Amygdala (tissue), 56 donors: ENCODE results near the gene ZNF554.
A peak's percentile ranks its signal among the peaks of the same experiment; 100 is the strongest.

Experiments
- DNase-seq, 56 donors: peaks; one replicate each; lab custom pipeline; 2025; lab: John Stamatoyannopoulos, UW

The ZNF554 gene

DNA sequence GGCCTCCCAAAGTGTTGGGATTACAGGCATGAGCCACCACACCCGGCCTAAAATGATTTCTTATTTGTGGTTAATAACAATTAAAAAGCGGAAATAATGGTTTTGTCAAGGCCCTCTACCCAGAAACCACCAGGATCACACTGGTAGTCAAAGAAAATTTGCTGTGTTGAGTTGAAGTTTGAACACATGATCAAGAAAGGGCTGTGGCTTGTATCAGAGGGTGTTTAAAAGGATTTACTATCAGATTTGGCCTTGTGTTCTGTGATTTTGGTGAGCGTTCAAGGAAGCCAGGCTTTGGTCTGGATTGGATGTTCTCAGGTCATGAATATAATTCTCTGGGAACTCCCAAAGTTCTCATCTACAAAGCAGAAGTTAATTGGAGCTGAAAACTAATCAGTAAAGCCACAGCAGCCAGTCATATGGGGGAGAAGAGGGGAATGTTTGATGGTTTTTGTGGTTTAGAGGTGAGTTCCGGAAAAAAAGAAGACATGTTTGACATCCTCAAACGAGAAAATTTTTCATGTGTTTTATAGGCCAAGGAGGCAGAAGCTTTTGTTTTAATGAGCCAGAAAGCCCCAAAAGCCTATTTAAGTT is 36.9 kb downstream of the ZNF554 start:
- DNase-seq: no peak

DNA sequence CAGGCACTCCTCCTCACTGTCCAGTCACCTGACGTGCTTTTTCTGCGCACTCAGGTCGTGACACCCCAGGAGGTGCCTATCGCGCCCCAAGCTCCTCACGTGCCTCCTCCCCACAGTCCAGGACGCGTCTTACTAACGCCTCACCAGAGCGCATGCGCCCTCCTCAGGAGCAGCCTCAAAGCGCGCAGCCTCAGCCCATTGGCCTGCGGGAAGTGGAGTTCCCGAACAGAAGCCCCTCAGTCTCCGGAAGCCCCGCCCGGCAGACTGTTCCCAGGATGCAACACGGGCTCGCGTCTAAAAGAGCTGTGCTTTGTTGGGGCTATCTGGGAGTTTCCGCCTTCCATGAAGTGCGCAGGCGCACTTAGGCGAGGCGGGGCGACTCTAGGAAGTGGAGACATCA is 39.2 kb downstream of the ZNF554 start:
- DNase-seq: no peak

DNA sequence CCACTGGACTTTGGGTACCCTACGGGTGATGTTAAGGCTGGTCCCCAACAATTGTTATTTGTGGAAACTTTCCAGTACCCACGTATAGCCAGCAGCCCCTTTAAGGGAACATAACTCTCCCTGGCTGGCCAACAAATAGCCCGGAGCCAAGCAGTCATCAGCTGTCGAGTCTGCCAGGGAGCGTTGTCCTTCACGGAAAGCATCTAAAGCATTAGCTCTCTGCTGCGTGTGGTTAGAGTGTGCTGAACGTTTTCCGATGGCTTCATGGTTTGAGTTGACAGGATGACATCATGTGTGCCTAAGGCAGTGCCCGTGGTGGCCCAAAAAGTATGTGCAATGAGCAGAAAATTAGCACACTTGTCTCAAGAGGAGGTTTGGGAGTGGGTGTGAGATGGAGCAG is 44.1 kb downstream of the ZNF554 start:
- DNase-seq: no peak

DNA sequence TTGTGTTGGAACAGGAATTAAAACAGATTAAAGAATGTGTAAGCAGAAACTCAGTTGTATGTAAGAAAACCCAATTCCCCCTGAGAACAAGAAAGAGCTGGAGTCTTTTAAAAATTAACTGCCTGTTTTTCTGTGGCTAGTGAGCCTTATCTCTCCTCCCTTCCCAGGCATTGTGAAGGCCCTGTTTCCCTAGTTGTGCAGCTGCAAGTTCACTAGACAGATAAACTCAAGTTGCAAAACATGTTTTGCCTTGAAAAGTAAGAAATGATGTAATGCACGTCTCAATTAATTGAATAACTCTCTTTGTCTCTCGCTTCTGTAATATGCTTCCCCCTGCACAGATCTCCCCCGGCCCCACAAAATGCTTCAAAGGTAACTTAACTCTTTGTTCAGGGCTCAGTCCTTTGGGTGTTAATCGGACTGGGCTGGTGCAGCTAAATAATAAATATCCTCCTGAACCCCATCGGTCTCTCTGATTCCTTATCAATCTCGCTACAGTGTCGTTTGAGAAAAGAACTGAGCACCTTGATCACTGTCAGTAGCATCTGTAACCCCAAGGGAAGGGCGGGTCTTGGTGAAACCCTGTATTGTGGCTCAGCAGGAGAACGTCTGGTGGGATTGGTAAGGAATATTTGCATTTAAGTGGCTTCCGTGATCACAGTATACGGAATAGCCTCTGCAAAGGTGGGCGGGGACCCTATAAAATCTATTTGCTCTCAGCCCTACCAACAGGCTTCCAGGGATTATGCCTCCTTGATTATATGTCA is 45.8 kb downstream of the ZNF554 start:
- DNase-seq: no peak

DNA sequence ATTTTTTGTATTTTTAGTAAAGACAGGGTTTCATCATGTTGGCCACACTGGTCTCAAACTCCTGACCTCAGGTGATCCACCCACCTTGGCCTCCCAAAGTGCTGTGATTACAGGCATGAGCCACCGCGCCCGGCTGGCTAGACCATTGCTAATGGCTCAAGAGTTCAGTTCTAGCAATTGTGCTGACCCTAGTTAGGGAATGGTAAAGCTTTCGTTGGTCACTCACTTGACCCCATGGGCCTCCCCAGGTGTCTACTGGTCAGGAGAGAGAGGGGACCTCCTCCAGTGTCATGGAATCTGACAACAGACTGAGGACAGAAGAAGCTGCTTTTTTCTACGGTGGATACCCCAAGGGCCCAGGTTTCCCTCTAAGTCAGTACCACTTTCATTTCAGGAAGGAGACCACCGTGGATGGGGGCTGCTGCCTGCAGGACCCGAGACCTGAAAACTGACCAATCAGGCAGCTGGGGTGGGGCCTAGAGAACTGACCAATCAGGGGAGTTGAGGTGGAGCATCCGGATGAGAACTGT is 46.9 kb downstream of the ZNF554 start:
- DNase-seq: no peak

DNA sequence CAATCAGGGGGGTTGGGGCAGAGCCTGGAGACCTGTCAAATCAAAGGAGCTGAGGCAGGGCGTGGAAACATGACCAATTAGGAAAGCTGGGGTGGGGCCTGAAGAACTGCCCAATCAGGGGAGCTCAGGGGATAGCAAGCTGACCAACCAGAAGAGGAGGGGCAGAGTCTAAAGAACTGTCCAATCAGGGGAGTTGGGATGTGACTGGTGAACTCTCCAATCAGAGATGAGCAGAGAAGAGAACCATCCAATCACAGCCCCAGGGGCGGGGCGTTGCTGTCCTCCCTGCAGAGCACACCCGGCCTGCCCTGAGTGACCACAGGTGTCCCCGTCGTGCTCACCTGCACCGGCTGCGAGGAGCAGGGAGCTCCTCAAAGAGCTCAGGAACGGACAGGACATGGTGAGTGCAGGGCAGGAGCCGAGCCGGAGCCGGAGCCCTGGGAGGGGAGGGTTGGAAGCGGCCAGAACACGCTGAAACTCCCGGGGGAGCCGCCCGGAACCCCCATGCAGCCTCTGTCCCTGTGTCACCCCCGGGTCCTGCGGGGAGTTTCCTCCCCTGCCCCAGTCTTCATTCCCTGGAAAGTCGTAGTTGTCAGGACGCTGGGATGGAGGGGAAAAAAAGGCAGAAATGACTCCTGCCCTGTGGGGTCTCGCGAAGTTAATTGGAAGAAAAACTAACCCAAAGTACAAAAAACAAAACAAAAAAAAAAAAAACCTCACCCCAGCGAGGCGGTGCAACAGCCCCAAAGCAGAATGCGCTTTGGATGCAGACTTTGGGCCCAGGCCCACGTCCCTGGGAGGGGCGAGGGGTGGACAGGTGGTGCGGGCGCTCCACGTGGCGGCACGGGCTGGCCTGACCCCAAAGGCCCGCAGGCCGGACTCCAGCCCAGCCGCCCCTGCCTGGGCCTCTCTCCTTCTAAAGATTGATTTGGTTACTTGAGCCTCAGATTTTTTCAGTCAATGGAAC is 47.6 kb downstream of the ZNF554 start, which contains the start of gene ZNF556:
TSS of gene ZNF556 (plus strand) at position 311 of the 967 bp plus-strand sequence. CDS start at position 398, 87 bp downstream.
- DNase-seq: peak in 24 of 56 donors; percentile 1 to 73 (median 25)

DNA sequence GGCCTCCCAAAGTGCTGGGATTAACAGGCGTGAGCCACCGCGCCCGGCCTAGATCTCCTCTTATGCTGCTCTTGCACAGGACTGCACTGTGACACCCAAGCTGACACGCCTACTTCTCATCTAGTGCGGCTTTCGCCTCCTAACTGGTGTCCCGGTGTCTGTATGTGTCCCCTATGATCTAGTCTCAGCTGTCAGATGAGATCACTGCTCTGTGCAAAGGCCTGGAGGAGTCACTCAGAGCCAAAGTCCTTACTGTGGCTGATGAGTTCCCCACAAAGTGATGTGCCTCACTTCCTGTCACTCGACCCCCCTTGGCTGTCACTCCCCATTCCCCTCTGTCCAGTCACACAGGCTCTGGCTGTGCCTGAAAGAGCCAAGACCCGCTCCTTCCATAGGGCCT is 50.0 kb downstream of the ZNF554 start:
- no peak for DNase-seq

DNA sequence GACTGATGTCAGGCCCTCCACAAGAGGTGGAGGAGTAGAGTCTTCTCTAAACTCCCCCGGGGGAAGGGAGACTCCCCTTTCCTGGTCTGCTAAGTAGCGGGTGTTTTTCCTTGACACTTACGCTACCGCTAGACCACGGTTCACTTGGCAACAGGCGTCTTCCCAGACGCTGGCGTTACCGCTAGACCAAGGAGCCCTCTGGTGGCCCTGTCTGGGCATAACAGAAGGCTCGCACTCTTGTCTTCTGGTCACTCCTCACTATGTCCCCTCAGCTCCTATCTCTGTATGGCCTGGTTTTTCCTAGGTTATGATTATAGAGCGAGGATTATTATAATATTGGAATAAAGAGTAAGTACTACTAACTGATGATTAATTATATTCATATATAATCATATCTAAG is 52.5 kb downstream of the ZNF554 start:
- DNase-seq: peak in 3 of 56 donors; percentile 2 to 27 (median 14)

DNA sequence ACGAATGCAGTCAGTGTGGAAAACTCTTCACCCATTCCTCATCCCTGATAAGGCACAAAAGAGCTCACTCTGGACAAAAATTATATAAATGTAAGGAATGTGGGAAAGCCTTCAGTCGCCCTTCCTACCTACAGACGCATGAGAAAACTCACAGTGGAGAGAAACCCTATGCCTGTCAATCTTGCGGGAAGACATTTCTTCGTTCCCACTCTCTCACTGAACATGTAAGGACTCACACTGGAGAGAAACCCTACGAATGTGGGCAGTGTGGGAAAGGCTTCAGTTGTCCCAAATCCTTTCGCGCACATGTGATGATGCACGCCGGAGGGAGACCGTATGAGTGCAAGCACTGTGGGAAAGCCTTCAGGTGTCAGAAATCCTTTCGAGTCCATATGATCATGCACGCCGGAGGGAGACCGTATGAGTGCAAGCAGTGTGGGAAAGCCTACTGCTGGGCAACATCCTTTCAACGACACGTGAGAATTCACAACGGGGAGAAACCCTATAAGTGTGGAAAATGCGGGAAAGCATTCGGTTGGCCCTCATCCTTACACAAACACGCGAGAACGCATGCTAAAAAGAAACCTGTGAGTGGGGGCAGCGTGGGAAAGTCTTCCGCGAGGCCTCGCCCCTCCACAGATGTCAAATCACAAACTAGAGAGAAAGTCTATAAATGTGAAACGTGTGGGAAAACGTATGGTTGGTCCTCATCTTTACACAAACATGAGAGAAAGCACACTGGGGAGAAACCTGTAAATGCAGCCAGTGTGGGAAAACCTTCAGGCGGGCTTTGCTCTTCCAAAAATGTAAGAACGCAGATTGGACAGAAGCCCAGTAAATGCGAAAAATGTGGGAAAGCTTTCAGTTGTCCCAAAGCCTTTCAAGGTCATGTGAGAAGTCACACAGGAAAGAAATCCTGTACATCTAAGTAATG is 58.0 kb downstream of the ZNF554 start:
- no peak for DNase-seq

DNA sequence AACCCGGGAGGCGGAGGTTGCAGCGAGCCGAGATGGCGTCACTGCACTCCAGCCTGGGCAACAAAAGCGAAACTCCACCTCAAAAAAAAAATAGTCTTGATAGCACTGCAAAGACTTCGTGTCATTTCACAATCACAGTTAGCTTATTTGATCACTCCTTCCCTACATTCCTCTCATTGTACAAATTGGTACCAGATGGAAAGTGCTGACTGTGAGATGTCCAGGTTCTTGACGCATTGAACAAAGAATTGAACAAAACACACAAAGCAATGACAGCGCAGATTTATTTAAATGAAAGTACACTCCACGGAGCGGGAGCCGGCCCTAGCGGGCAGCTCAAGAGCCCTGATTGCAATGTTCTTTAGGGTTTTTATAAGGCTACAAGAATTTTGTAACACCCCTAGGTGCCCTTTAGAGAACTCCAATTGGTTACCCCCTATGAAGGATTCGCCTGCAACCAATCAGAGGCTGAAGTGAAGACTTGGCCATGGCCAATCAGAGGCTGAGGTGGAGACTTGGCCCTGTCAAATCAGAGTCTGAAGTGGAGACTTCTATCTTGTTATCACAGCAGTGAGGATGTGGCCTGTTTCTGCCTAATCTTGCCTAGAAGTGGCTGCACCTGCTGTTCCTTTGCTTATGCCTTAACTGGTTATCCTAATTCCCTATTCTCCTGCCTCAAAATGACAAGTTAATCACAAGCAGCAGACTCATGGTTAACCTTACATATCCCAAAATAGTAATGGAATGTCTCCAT is 64.2 kb downstream of the ZNF554 start:
- DNase-seq: no peak

DNA sequence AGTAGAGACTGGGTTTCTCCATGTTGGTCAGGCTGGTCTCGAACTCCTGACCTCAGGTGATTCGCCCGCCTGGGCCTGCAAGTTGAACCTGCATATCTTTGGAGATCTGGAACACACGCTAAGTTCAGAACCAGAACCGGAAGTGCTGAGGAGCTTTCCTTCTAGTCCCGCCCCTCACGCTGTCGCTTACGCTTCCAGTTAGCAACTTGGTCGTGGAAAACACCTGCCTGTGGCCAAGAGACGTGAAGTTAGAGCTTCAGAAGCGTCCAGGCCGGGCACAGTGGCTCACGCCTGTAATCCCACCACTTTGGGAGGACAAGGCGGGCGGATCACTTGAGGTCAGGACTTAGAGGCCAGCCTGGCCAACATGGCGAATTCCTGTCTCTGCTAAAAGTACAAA is 66.1 kb downstream of the ZNF554 start:
- no peak for DNase-seq
